Keratinocyte (primary cell): ENCODE results near the gene PLEKHM1. TPM values are rescaled to one million over a fixed set of nuclear protein-coding genes. Genes with fewer than 3 reads are reported as not detected.

Experiments
- DNase-seq: peaks from one replicate; pipeline ENCODE4 v3.0.0-alpha.2; 2011; ENCODE audit warnings: low read depth, missing footprints, low spot score
- FAIRE-seq: peaks from 2 replicates; lab custom pipeline; 2011; peaks lifted over from hg19 to GRCh38; lab: Jason Lieb, UNC
- H2AFZ ChIP-seq: 2 replicates; pipeline ENCODE4 v1.6.0; 2012; ENCODE audit warnings: low read length, control low read depth, inconsistent platforms; ENCODE audit not compliant: control insufficient read depth
- H3K27ac ChIP-seq: 2 replicates; pipeline ENCODE4 v1.5.1; 2011; ENCODE audit warnings: low read length; ENCODE audit not compliant: control insufficient read depth, insufficient read depth
- H3K27me3 ChIP-seq: 3 replicates; pipeline ENCODE4 v1.6.0; 2011; ENCODE audit warnings: low read length; ENCODE audit not compliant: control insufficient read depth, insufficient read depth; ENCODE audit errors: extremely low read depth
- H3K36me3 ChIP-seq, 2 experiments: 2 replicates in 1 of 2; 3 replicates in 1 of 2; pipeline ENCODE4 v1.5.1; 2011; ENCODE audit warnings: low read length in 2 of 2, mild to moderate bottlenecking in 1 of 2; ENCODE audit not compliant: control insufficient read depth in 2 of 2, insufficient read depth in 2 of 2; ENCODE audit errors: extremely low read depth in 1 of 2
- H3K4me1 ChIP-seq: 3 replicates; pipeline ENCODE4 v1.5.1; 2011; ENCODE audit warnings: low read length; ENCODE audit not compliant: control insufficient read depth, insufficient read depth; ENCODE audit errors: extremely low read depth
- H3K4me2 ChIP-seq: 3 replicates; pipeline ENCODE4 v1.6.0; 2011; ENCODE audit warnings: low read depth, low read length; ENCODE audit not compliant: control insufficient read depth, insufficient read depth; ENCODE audit errors: extremely low read depth
- H3K4me3 ChIP-seq, 3 experiments: fragments of 200-600 bp in 1 of 3; sonication (generic) in 1 of 3; 2 replicates in 2 of 3; 3 replicates in 1 of 3; pipeline ENCODE4 v1.5.1; 2011 to 2016; ENCODE audit warnings: low read length in 3 of 3, mild to moderate bottlenecking in 3 of 3, control low read depth in 2 of 3, inconsistent platforms in 1 of 3, low read depth in 1 of 3, mixed read lengths in 1 of 3, mixed run types in 1 of 3, moderate library complexity in 1 of 3; ENCODE audit not compliant: control insufficient read depth in 2 of 3, insufficient read depth in 2 of 3; ENCODE audit errors: extremely low read depth in 1 of 3
- H3K79me2 ChIP-seq: 2 replicates; pipeline ENCODE4 v1.6.0; 2012; ENCODE audit warnings: low read length; ENCODE audit not compliant: control insufficient read depth, insufficient read depth
- H3K9ac ChIP-seq: 3 replicates; pipeline ENCODE4 v1.6.0; 2011; ENCODE audit warnings: low read length; ENCODE audit not compliant: control insufficient read depth, insufficient read depth; ENCODE audit errors: extremely low read depth
- H3K9me1 ChIP-seq: 3 replicates; pipeline ENCODE4 v1.6.0; 2011; ENCODE audit warnings: low read length; ENCODE audit not compliant: control insufficient read depth, insufficient read depth; ENCODE audit errors: extremely low read depth
- H3K9me3 ChIP-seq: 2 replicates; pipeline ENCODE4 v1.5.1; 2012; ENCODE audit warnings: low read depth, low read length; ENCODE audit not compliant: control insufficient read depth
- H4K20me1 ChIP-seq: 3 replicates; pipeline ENCODE4 v1.6.0; 2011; ENCODE audit warnings: low read length; ENCODE audit not compliant: control insufficient read depth, insufficient read depth; ENCODE audit errors: extremely low read depth
- CTCF ChIP-seq, 3 experiments: IDR thresholded peaks in 1 of 3; conservative IDR thresholded peaks in 1 of 3; optimal IDR thresholded peaks in 1 of 3; 2 replicates in 2 of 3; 3 replicates in 1 of 3; pipeline versions ENCODE3 to v1.5.1; 2011; ENCODE audit warnings: low read length in 3 of 3, mild to moderate bottlenecking in 3 of 3, moderate library complexity in 2 of 3, control low read depth in 1 of 3, inconsistent platforms in 1 of 3; ENCODE audit not compliant: insufficient read depth in 2 of 3; ENCODE audit errors: extremely low read depth in 1 of 3
- EZH2 ChIP-seq: IDR thresholded peaks from one replicate; pipeline ENCODE4 v1.6.1; 2012; ENCODE audit warnings: inconsistent platforms, mild to moderate bottlenecking, low read length, moderate library complexity
- dilution Hi-C: fragments of 300-500 bp; cut with MboI; formaldehyde crosslinking; loops from one replicate; pipeline ENCODE4 v1.7.0; 2020; ENCODE audit warnings: low sequenced_read_pairs; ENCODE audit not compliant: extremely low pct_ligation_motif_present
- polyA plus RNA-seq, 5 experiments: library from polyadenylated mRNA; depleted of rRNA in 3 of 5; stranded (reverse) in 3 of 5; stranded (forward) in 1 of 5; unstranded in 1 of 5; fragments of >200 nt; gene quantifications; 1 replicate in 1 of 5; 2 replicates in 3 of 5; 3 replicates in 1 of 5; pipeline versions ENCODE4 v1.2.1 to v1.2.3, GENCODE V29; 2011 to 2012; ENCODE audit warnings: missing spikeins in 2 of 5, low read depth in 1 of 5, low replicate concordance in 1 of 5

Gene PLEKHM1
- polyA plus RNA-seq, 1 donor (not counting 4 experiments of a cell fraction or from before 2014, with no cell fraction given), result 33.0 TPM

- Histone ChIP-seq H3K9me3 (no peaks in the 10 kb centered on the region), H3K4me2 (peak overlapping the region; percentile 67), H3K27me3 (peaks cover 12% of the 10 kb centered on the region), H3K9me1 (no peaks in the 10 kb centered on the region), H3K79me2 (peaks cover 4% of the 10 kb centered on the region), H2AFZ (no peak overlapping the region), H3K9ac (no peak overlapping the region), H3K36me3 (peaks cover 0 to 3% of the 10 kb centered on the region in 2 experiments), H3K4me3 (no peak overlapping the region), H3K4me1 (peaks cover 41% of the 10 kb centered on the region), H3K27ac (no peak overlapping the region), H4K20me1 (no peaks in the 10 kb centered on the region)
- dilution Hi-C loops, result no loop called here
- FAIRE-seq, result no peak
- TF ChIP-seq CTCF (optimal IDR thresholded peaks at IDR 0.05 in 1 of 3, IDR thresholded peaks at IDR 0.05 in 1 of 3, conservative IDR thresholded peaks at IDR 0.05 in 1 of 3; ENCODE audit: extremely low read depth in 1 of 3, insufficient read depth in 2 of 3, low read length in 3 of 3), result no peak
- no peak for TF ChIP-seq EZH2
- no peak for DNase-seq
Observed at GRCh38 chr17:45428931-45429338, 61.6 kb downstream of the PLEKHM1 start.

DNA sequence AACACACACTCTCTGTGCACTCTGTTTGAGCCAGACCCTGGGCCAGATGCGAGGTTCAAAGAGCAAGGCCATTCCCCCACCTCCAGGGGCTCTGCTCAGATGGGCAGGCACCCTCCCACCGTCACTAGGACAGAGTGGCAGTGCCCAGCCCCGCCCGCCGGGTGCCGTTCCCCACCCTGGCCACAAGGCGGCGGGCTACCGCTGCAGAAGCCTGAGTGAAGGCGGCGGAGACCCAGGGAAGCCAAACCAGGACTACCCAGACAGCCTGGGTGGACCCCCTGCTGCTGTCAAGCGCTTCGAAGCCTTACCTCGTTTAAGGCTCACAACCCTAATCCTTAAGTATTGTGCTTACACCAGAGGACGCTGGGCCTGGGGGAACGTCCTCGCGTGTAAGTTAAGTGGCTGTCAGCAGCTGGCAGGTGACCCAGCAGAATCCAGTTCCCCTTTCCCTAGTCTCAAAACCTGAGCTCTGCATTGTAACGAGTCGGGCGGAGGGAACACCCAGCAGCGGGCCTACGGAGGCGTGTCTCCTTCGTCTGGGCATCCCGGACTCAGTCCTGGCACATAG is 62.4 kb downstream of the PLEKHM1 start:
- H2AFZ ChIP-seq, result no peak overlapping the region
- H3K4me3 ChIP-seq, result no peak overlapping the region
- FAIRE-seq (peak; percentile 41), DNase-seq (no peak)
- no peak overlapping the region for H3K9ac ChIP-seq
- dilution Hi-C loops, result no loop called here
- H3K27ac ChIP-seq, result peak overlapping the region; percentile 8
- H3K9me1 ChIP-seq, result no peaks in the 10 kb centered on the region
- TF ChIP-seq EZH2 (peak; percentile 11), CTCF (optimal IDR thresholded peaks at IDR 0.05 in 1 of 3, IDR thresholded peaks at IDR 0.05 in 1 of 3, conservative IDR thresholded peaks at IDR 0.05 in 1 of 3; ENCODE audit: extremely low read depth in 1 of 3, insufficient read depth in 2 of 3, low read length in 3 of 3) (peak; percentile 81 to 95 (median 93))
- H3K36me3 ChIP-seq, result peaks cover 0 to 3% of the 10 kb centered on the region in 2 experiments
- peak overlapping the region; percentile 67 for H3K4me2 ChIP-seq
- H3K27me3 ChIP-seq, result peaks cover 12% of the 10 kb centered on the region
- peaks cover 10% of the 10 kb centered on the region for H3K79me2 ChIP-seq
- H3K4me1 ChIP-seq, result peaks cover 41% of the 10 kb centered on the region
- H3K9me3 ChIP-seq, result no peaks in the 10 kb centered on the region
- no peaks in the 10 kb centered on the region for H4K20me1 ChIP-seq
